Transverse colon (tissue), 4 donors: Measurements from ENCODE around the gene RABGAP1. TPM values are rescaled to one million over a fixed set of nuclear protein-coding genes. Genes with fewer than 3 reads are reported as not detected.

Source experiments
- DNase-seq: peaks from one replicate; pipeline ENCODE4 v3.0.0-alpha.2; 2019
- H3K27ac ChIP-seq, 4 donors: fragments of 200-600 bp; sonication (generic); 2 replicates each; pipeline ENCODE4 v1.5.1; 2016 to 2018; ENCODE audit warnings: inconsistent platforms in 4 of 4
- H3K27me3 ChIP-seq: fragments of 200-600 bp; sonication (generic); 2 replicates; pipeline ENCODE4 v1.5.1; 2017; ENCODE audit warnings: inconsistent platforms
- H3K36me3 ChIP-seq, 4 donors: fragments of 200-600 bp; sonication (generic); 2 replicates each; pipeline ENCODE4 v1.5.1; 2017 to 2019; ENCODE audit warnings: inconsistent platforms in 4 of 4
- H3K4me1 ChIP-seq, 4 donors: fragments of 200-600 bp; sonication (generic); 2 replicates each; pipeline ENCODE4 v1.5.1; 2017 to 2020; ENCODE audit warnings: inconsistent platforms in 4 of 4
- H3K4me3 ChIP-seq, 4 donors: fragments of 200-600 bp; sonication (generic); 1 replicate in 1 of 4; 2 replicates in 3 of 4; pipeline versions ENCODE4 v1.5.1 to v1.6.1; 2017 to 2019; ENCODE audit warnings: inconsistent platforms in 4 of 4
- H3K9me3 ChIP-seq, 2 donors: fragments of 200-600 bp; sonication (generic); 2 replicates each; pipeline ENCODE4 v1.5.1; 2017 to 2019; ENCODE audit warnings: inconsistent platforms in 2 of 2
- CTCF ChIP-seq, 5 experiments: fragments of 200-600 bp in 3 of 5; fragments of 450-650 bp in 2 of 5; sonication (generic) in 3 of 5; IDR thresholded peaks; 1 replicate in 2 of 5; 2 replicates in 3 of 5; pipeline ENCODE4 v1.5.1; 2016 to 2017; ENCODE audit warnings: antibody characterized with exemption in 5 of 5, inconsistent platforms in 3 of 5, mild to moderate bottlenecking in 2 of 5, moderate library complexity in 1 of 5
- EP300 ChIP-seq: sonication (generic); formaldehyde crosslinking; IDR thresholded peaks from one replicate; pipeline ENCODE4 v1.6.1; 2017; ENCODE audit warnings: antibody characterized with exemption, low read depth
- POLR2A ChIP-seq: fragments of 450-650 bp; IDR thresholded peaks from one replicate; pipeline ENCODE4 v1.6.1; 2016; ENCODE audit warnings: antibody characterized with exemption, mild to moderate bottlenecking, moderate library complexity
- POLR2AphosphoS5 ChIP-seq, 3 donors: sonication (generic); formaldehyde crosslinking; IDR thresholded peaks; one replicate each; pipeline ENCODE4 v1.6.1; 2016; ENCODE audit warnings: antibody characterized with exemption in 3 of 3
- WGBS, 2 donors: methylation state at CpG; one replicate each; pipeline ENCODE4 v1.1.5; 2018; ENCODE audit warnings: low coverage in 1 of 2; 5-methylcytosine and 5-hydroxymethylcytosine counted together
- in situ Hi-C, 4 donors: fragments of 200-750 bp; cut with MboI; loops; one replicate each; pipeline versions ENCODE4 v1.15.0 to v1.15.1; 2017; ENCODE audit warnings: low sequenced_read_pairs in 3 of 4, low pct_ligation_motif_present in 1 of 4, low pct_unique_long_range_greater_than_20kb in 1 of 4
- intact Hi-C: fragments of 100-400 bp; cut with DNase I; formaldehyde crosslinking; loops from one replicate; pipeline ENCODE4 v1.15.1; 2023; ENCODE audit warnings: low total_unique reads
- total RNA-seq, 4 donors: library from RNA; depleted of rRNA; stranded (reverse); fragments of >200 nt; gene quantifications; one replicate each; pipeline ENCODE4 v1.1.0, GENCODE V29; 2016

The RABGAP1 gene
- total RNA-seq, 4 donors from 2014 or later: 56.1 to 114 (median 88.9) TPM

GRCh38 chr9:123127512-123128075 lies 186.8 kb downstream of the RABGAP1 start:
- no peak for DNase-seq
- no peaks in the 10 kb centered on the region for H3K9me3 ChIP-seq
- H3K36me3 ChIP-seq: peaks cover 0 to 11% (median 5%) of the 10 kb centered on the region in 4 donors
- no peak overlapping the region for H3K4me3 ChIP-seq
- H3K27ac ChIP-seq: no peak overlapping the region
- in situ Hi-C loops: no loop called here
- H3K27me3 ChIP-seq: no peaks in the 10 kb centered on the region
- 75 to 85% methylated on average over 2 to 3 of the region's 3 CpGs for WGBS, 2 donors
- intact Hi-C loops: no loop called here
- H3K4me1 ChIP-seq: no peaks in the 10 kb centered on the region
- TF ChIP-seq CTCF (IDR thresholded peaks at IDR 0.05) (no peak), POLR2AphosphoS5 (IDR thresholded peaks at IDR 0.05) (no peak), POLR2A (no peak), EP300 (no peak)

GRCh38 chr9:123128591-123128990 lies 187.8 kb downstream of the RABGAP1 start:
- intact Hi-C loops (no loop called here), in situ Hi-C loops (no loop called here)
- TF ChIP-seq POLR2AphosphoS5 (IDR thresholded peaks at IDR 0.05) (no peak), CTCF (IDR thresholded peaks at IDR 0.05) (no peak), EP300 (no peak), POLR2A (no peak)
- Histone ChIP-seq H3K4me1 (no peaks in the 10 kb centered on the region), H3K36me3 (peaks cover 0 to 16% (median 5%) of the 10 kb centered on the region in 4 donors), H3K27ac (no peak overlapping the region), H3K9me3 (no peaks in the 10 kb centered on the region), H3K27me3 (no peaks in the 10 kb centered on the region), H3K4me3 (no peak overlapping the region)
- no peak for DNase-seq
- WGBS, 2 donors: 95% methylated on average over 4 of the region's 4 CpGs

GRCh38 chr9:123129423-123129822 lies 188.6 kb downstream of the RABGAP1 start:
- in situ Hi-C loops: no loop called here
- no peaks in the 10 kb centered on the region for H3K9me3 ChIP-seq
- no peaks in the 10 kb centered on the region for H3K4me1 ChIP-seq
- WGBS, 2 donors: 96 to 100% methylated on average over 1 of the region's 1 CpG
- no peak for DNase-seq
- no peak overlapping the region for H3K27ac ChIP-seq
- peaks cover 0 to 16% (median 5%) of the 10 kb centered on the region in 4 donors for H3K36me3 ChIP-seq
- no peak overlapping the region for H3K4me3 ChIP-seq
- TF ChIP-seq EP300 (no peak), POLR2A (no peak), POLR2AphosphoS5 (IDR thresholded peaks at IDR 0.05) (no peak), CTCF (IDR thresholded peaks at IDR 0.05) (no peak)
- H3K27me3 ChIP-seq: no peaks in the 10 kb centered on the region
- intact Hi-C loops: no loop called here

- WGBS, 2 donors: 65 to 75% methylated on average over 1 of the region's 1 CpG
- H3K9me3 ChIP-seq: no peaks in the 10 kb centered on the region
- no peak overlapping the region for H3K27ac ChIP-seq
- peaks cover 0 to 26% (median 5%) of the 10 kb centered on the region in 4 donors for H3K36me3 ChIP-seq
- H3K4me3 ChIP-seq: no peak overlapping the region
- no peaks in the 10 kb centered on the region for H3K4me1 ChIP-seq
- in situ Hi-C loops (no loop called here), intact Hi-C loops (no loop called here)
- no peak for TF ChIP-seq CTCF (IDR thresholded peaks at IDR 0.05)
- no peak for TF ChIP-seq POLR2A
- no peak for TF ChIP-seq POLR2AphosphoS5 (IDR thresholded peaks at IDR 0.05)
- TF ChIP-seq EP300: no peak
- no peak for DNase-seq
- no peaks in the 10 kb centered on the region for H3K27me3 ChIP-seq
These were observed 190.4 kb downstream of the RABGAP1 start for GRCh38 chr9:123131258-123131657.
